ENCODE data around the gene RPTOR.
"Not testable (repeated sequence)": the region's sequence is repeated elsewhere in the genome, so short reads cannot be mapped to it uniquely, and the experiment has no call there.

Gene RPTOR

GRCh38 chr17:80545499-80545826 lies 825 bp downstream of the RPTOR start:
- no peak for DNase-seq (ENCODE audit: low read depth in 2 of 2, low spot score in 1 of 2)

- no peak for DNase-seq (ENCODE audit: low read depth in 2 of 2, low spot score in 1 of 2)
Observed at GRCh38 chr17:80546267-80546666, 1.6 kb downstream of the RPTOR start.

- DNase-seq (ENCODE audit: low read depth in 2 of 2, low spot score in 1 of 2): no peak
Observed at GRCh38 chr17:80552523-80552922, 7.9 kb downstream of the RPTOR start.

GRCh38 chr17:80555266-80555665 lies 10.6 kb downstream of the RPTOR start:
- no peak for DNase-seq (ENCODE audit: low read depth in 2 of 2, low spot score in 1 of 2)

- DNase-seq (ENCODE audit: low read depth in 2 of 2, low spot score in 1 of 2): no peak
Observed at GRCh38 chr17:80558046-80558445, 13.4 kb downstream of the RPTOR start.

GRCh38 chr17:80559825-80560251 lies 15.2 kb downstream of the RPTOR start:
- DNase-seq (ENCODE audit: low read depth in 2 of 2, low spot score in 1 of 2): no peak

- DNase-seq (ENCODE audit: low read depth in 2 of 2, low spot score in 1 of 2): no peak
Observed at GRCh38 chr17:80561541-80562114, 17.0 kb downstream of the RPTOR start.

- DNase-seq (ENCODE audit: low read depth in 2 of 2, low spot score in 1 of 2): no peak
Observed at GRCh38 chr17:80564545-80564944, 19.9 kb downstream of the RPTOR start.

GRCh38 chr17:80565343-80566053 lies 20.9 kb downstream of the RPTOR start:
- DNase-seq (ENCODE audit: low read depth in 2 of 2, low spot score in 1 of 2): no peak

- no peak for DNase-seq (ENCODE audit: low read depth in 2 of 2, low spot score in 1 of 2)
Observed at GRCh38 chr17:80566054-80566400, 21.4 kb downstream of the RPTOR start.

GRCh38 chr17:80568246-80568645 lies 23.6 kb downstream of the RPTOR start:
- DNase-seq (ENCODE audit: low read depth in 2 of 2, low spot score in 1 of 2): no peak

- DNase-seq (ENCODE audit: low read depth in 2 of 2, low spot score in 1 of 2): no peak
Observed at GRCh38 chr17:80569924-80570323, 25.3 kb downstream of the RPTOR start.

GRCh38 chr17:80573701-80574100 lies 29.1 kb downstream of the RPTOR start:
- DNase-seq (ENCODE audit: low read depth in 2 of 2, low spot score in 1 of 2): no peak

GRCh38 chr17:80574496-80574895 lies 29.9 kb downstream of the RPTOR start:
- DNase-seq (ENCODE audit: low read depth in 2 of 2, low spot score in 1 of 2): no peak

GRCh38 chr17:80575057-80575875 lies 30.6 kb downstream of the RPTOR start:
- peak; percentile 73 to 91 for DNase-seq (ENCODE audit: low read depth in 2 of 2, low spot score in 1 of 2)

GRCh38 chr17:80577876-80578570 lies 33.4 kb downstream of the RPTOR start:
- no peak for DNase-seq (ENCODE audit: low read depth in 2 of 2, low spot score in 1 of 2)

GRCh38 chr17:80578668-80579388 lies 34.2 kb downstream of the RPTOR start:
- DNase-seq (ENCODE audit: low read depth in 2 of 2, low spot score in 1 of 2): not testable (repeated sequence)

GRCh38 chr17:80582165-80582564 lies 37.5 kb downstream of the RPTOR start:
- DNase-seq (ENCODE audit: low read depth in 2 of 2, low spot score in 1 of 2): no peak

GRCh38 chr17:80584176-80584905 lies 39.7 kb downstream of the RPTOR start:
- DNase-seq (ENCODE audit: low read depth in 2 of 2, low spot score in 1 of 2): no peak
